GM18508 (cell line): ENCODE results near the gene HSPA12A.

Source experiments
- ATAC-seq: cut with Tn5 transposase; IDR thresholded peaks from one replicate; pipeline ENCODE4 v1.9.1; 2021; ENCODE audit warnings: moderate number of reproducible peaks; ENCODE audit not compliant: insufficient read depth, unreplicated experiment

The HSPA12A gene

GRCh38 chr10:116636976-116637375 lies 105.4 kb downstream of the HSPA12A start:
- no peak for ATAC-seq

GRCh38 chr10:116636385-116636784 lies 106.0 kb downstream of the HSPA12A start:
- no peak for ATAC-seq

DNA sequence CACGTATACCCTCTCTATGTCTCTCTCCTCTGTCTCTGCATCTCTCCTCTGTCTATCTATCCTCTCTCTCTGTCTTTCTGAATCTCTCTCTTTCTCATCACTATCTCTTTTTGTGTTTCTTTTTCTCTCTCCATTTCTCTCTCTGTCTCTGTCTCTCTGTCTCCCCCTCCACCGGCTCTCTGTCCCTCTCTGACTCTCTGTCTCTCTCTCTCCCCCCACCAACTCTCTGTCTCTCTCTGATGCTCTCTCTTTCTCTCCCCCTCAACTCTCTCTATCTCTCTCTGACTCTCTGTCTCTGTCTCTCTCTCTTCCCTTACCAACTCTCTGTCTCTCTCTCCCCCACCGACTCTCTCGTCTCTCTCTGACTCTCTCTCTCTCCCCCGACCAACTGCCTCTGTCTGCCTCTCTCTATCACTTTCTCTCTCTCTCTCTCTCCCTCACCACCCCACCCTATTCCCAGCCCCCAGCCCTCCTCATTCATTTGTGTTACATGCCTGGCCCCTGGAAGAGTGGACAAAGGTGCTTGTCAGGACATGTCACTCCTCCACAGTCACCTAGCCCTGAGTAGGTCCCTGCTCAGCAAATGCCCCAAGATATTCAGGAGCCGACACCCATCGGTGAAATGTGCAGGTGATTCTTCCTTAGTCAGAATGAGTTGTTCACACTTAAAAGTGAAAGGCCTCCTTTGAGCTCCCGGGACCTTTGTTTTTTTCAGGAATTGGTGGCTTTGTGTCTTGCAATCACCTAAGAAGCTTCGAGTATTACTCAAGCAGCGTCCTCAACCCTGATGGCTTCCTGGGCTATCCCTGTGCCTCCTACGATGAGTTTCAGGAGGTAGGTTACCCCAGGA lies 108.0 kb downstream of the HSPA12A start:
- no peak for ATAC-seq

DNA sequence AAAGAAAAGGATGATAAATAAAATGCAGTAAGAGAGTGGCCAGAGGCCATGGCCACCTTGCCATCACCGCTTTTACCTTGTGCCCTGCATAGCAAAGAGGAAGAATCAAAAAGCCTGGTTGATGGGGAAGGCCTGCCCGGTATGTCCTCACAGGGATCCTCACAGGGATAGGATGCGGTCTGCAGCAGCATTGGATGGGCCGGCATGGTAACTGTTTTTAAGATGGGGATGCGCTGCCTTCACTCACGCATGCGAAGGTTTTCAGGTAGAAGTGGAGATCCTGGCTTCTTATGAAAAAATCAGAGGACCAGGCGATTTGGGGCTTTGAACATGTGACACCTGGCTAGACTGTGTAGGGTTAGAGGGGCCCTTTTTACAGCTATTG lies 109.2 kb downstream of the HSPA12A start:
- no peak for ATAC-seq

DNA sequence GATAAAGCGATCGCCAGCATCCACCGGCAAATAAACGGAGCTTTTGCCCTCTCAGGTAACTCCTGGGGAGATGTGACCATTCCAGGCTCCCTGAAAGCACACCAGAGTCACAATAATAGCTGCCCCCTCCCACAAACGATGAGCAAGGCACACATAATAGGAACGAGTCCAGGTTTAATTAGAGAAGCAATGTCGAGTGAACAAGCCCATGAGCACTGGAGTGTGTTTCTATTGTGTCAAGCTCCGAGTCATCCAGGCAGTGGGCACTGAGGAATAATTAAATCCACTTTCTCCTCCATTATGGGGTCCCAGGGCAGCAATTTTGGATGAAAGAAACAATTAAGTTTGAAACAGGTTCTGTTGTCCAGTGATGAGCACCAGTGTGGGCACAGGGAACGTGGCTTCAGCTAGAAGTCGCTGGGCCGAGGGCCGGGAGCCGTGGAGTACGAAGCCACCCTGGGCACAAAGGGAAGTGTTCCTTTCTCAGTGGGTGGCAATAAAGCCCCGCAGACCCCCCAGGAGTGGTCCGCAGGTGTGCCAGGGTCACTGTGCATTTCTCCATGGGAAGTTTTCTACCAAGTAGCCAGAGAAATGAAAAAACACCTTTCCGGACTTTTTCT lies 109.7 kb downstream of the HSPA12A start:
- ATAC-seq = no peak

GRCh38 chr10:116631871-116632295 lies 110.5 kb downstream of the HSPA12A start:
- ATAC-seq = no peak

GRCh38 chr10:116630020-116630419 lies 112.3 kb downstream of the HSPA12A start:
- ATAC-seq = no peak

GRCh38 chr10:116629340-116629739 lies 113.0 kb downstream of the HSPA12A start:
- no peak for ATAC-seq

- no peak for ATAC-seq
Measured at GRCh38 chr10:116627386-116627933, 114.9 kb downstream of the HSPA12A start.

DNA sequence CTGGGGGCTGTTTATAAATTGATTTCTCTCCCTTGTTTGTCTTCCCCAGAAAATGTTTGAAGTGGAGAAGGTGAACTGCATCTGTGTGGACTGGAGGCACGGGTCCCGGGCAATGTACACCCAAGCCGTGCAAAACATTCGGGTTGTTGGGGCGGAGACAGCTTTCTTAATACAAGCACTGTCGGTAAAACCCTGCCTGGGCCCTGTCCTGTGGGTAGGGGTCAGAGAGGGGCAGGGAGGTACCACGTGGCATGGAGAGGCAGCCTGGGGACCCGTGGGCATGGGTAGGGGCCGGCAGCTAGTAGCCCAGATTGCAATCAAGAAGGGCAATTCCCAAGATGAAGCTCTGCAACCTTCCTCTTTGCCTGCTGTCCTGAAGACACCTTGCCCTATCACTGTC lies 115.6 kb downstream of the HSPA12A start:
- no peak for ATAC-seq

DNA sequence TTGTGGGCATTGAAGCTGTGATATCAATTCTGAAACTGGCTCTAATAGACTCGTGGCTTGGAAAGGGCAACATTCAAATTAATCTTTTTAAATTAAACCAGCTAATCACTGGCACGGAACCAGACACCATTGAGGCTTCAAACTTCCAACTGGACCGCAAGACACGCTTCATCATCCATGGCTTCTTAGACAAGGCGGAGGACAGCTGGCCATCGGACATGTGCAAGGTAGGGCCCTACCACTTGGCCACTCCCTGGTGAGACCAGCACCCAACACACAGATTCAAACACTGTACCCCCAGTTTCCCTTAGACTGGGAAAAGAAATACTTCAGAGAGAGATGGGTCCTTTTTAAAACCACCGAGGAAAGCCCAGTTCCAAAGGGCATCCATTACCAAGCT lies 116.5 kb downstream of the HSPA12A start:
- ATAC-seq = no peak

GRCh38 chr10:116621934-116622655 lies 120.3 kb downstream of the HSPA12A start:
- ATAC-seq = no peak

DNA sequence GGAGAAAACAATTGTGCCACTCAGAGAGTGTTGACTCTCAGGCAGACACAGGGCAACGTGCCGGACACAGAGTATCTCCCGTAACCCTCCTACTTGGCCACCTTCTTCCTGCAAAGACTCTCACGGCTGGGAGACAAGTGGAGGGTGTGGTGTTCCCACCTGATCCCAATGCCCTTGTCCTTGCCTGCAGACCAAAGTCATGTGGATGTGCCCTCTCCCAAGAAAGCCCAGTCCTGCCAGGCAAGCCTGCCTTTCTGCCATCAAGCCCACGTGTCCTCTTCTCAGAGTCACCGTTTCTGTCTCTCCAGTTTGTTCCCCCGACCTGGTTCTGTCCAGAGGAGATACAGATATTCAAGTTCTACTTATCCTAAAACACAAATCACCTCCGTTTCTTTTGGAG lies 120.9 kb downstream of the HSPA12A start:
- ATAC-seq = no peak
